ENCODE measurements around the gene MAP3K5. TPM values are rescaled to one million over a fixed set of nuclear protein-coding genes. Genes with fewer than 3 reads are reported as not detected.

MAP3K5 gene
- total RNA-seq, 1 experiment from 2014 or later = 2.1 TPM

DNA sequence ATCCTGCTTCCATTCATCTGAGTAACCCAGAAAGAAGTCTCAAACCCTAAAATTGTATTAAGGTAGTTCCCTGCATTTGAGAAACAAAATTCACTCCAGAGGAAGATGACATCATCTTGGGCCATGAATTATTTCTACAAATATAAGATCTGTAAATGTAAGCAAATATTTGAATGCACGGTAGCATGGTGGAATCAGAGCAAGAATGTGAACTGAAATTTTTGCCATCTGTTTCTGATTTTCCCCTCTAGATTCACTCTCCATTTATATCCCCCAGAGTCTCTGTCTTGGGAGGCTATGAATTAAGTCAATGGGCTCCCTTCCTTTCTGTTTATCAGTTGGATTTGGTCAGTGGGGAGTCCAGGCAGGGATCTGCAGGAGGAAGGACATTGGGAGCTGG is 5.8 kb upstream of the MAP3K5 start:
- intact Hi-C loops (cut with micrococcal nuclease; ENCODE audit: unreplicated experiment) = no loop called here
- H3K36me3 Mint-ChIP-seq (ENCODE audit: insufficient read depth, unreplicated experiment) = no peaks in the 10 kb centered on the region
- BruUV-seq (replicated peaks) = no TSS peak
- DNase-seq = no peak
- no peak overlapping the region for H3K4me3 Mint-ChIP-seq (ENCODE audit: unreplicated experiment)
- Histone ChIP-seq H3K4me1 (no peaks in the 10 kb centered on the region), H3K4me3 (ENCODE audit: low read depth, low read length) (no peak overlapping the region), H3K27me3 (replicated peaks; ENCODE audit: control insufficient read depth, insufficient read depth, low read length) (no peaks in the 10 kb centered on the region), H3K36me3 (ENCODE audit: control insufficient read depth, insufficient read depth, low read length) (no peaks in the 10 kb centered on the region), H3K9me3 (no peaks in the 10 kb centered on the region; the same call in 1 of the 2 replicates)
- H3K27ac Mint-ChIP-seq (ENCODE audit: unreplicated experiment) = no peak overlapping the region
- no peak for TF ChIP-seq CTCF (IDR thresholded peaks at IDR 0.05; ENCODE audit: insufficient read depth in 1 of 2, low read depth in 1 of 2, low read length in 1 of 2, severe bottlenecking in 1 of 2, unreplicated experiment in 1 of 2)
- CTCF ChIA-PET = no interaction called here
- POLR2A ChIA-PET = no interaction called here
- no peaks in the 10 kb centered on the region for H3K4me1 Mint-ChIP-seq (ENCODE audit: low read depth, unreplicated experiment)
- H3K9me3 Mint-ChIP-seq (ENCODE audit: unreplicated experiment) = no peaks in the 10 kb centered on the region
- no peaks in the 10 kb centered on the region for H3K27me3 Mint-ChIP-seq (ENCODE audit: insufficient read depth, unreplicated experiment)

- intact Hi-C loops (cut with micrococcal nuclease; ENCODE audit: unreplicated experiment) = no loop called here
- Histone ChIP-seq H3K9me3 (no peaks in the 10 kb centered on the region), H3K4me3 (ENCODE audit: low read depth, low read length) (no peak overlapping the region), H3K36me3 (ENCODE audit: control insufficient read depth, insufficient read depth, low read length) (no peaks in the 10 kb centered on the region), H3K4me1 (no peaks in the 10 kb centered on the region), H3K27me3 (replicated peaks; ENCODE audit: control insufficient read depth, insufficient read depth, low read length) (no peaks in the 10 kb centered on the region)
- H3K4me3 Mint-ChIP-seq (ENCODE audit: unreplicated experiment) = no peak overlapping the region
- BruUV-seq (replicated peaks) = no TSS peak
- H3K27ac Mint-ChIP-seq (ENCODE audit: unreplicated experiment) = no peak overlapping the region
- no peak for DNase-seq
- ChIA-PET CTCF (no interaction called here), POLR2A (no interaction called here)
- no peaks in the 10 kb centered on the region for H3K27me3 Mint-ChIP-seq (ENCODE audit: insufficient read depth, unreplicated experiment)
- no peak for TF ChIP-seq CTCF (IDR thresholded peaks at IDR 0.05; ENCODE audit: insufficient read depth in 1 of 2, low read depth in 1 of 2, low read length in 1 of 2, severe bottlenecking in 1 of 2, unreplicated experiment in 1 of 2)
- no peaks in the 10 kb centered on the region for H3K4me1 Mint-ChIP-seq (ENCODE audit: low read depth, unreplicated experiment)
- H3K9me3 Mint-ChIP-seq (ENCODE audit: unreplicated experiment) = no peaks in the 10 kb centered on the region
- H3K36me3 Mint-ChIP-seq (ENCODE audit: insufficient read depth, unreplicated experiment) = no peaks in the 10 kb centered on the region
Observed at GRCh38 chr6:136795996-136796395, 3.7 kb upstream of the MAP3K5 start.

DNA sequence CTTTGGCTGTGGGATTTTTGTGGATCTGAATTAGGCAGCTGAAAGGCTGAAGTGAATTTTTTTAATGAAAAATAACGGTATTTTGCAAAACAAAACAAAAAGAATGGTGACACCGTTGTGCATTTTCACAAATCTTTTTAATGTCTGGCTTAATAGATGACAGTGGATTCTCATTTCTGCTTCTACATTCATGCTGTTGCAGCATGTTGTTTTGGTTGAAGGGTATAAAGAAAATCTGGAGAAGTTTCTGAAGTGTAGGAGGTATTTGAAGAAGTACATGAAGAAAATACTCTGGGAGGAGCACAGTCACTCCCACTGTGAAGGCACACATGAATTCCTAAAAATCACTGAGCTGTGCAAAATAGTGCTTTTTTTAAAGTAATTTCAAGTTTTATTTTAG is 3.1 kb upstream of the MAP3K5 start:
- CTCF ChIA-PET = interaction anchor here (1.1 kb wide), 1 partner anchor 151 kb away, joined by 5 read pairs; no protein-coding TSS in a partner anchor
- H3K27me3 Mint-ChIP-seq (ENCODE audit: insufficient read depth, unreplicated experiment) = no peaks in the 10 kb centered on the region

More for the DNA sequence above, 3.1 kb upstream of the MAP3K5 start:
- Histone ChIP-seq H3K4me3 (ENCODE audit: low read depth, low read length) (no peak overlapping the region), H3K4me1 (no peaks in the 10 kb centered on the region), H3K36me3 (ENCODE audit: control insufficient read depth, insufficient read depth, low read length) (no peaks in the 10 kb centered on the region), H3K27me3 (replicated peaks; ENCODE audit: control insufficient read depth, insufficient read depth, low read length) (no peaks in the 10 kb centered on the region), H3K9me3 (no peaks in the 10 kb centered on the region)
- POLR2A ChIA-PET = no interaction called here
- no peak for TF ChIP-seq CTCF (IDR thresholded peaks at IDR 0.05; ENCODE audit: insufficient read depth in 1 of 2, low read depth in 1 of 2, low read length in 1 of 2, severe bottlenecking in 1 of 2, unreplicated experiment in 1 of 2)
- Mint-ChIP-seq H3K4me3 (ENCODE audit: unreplicated experiment) (no peak overlapping the region), H3K4me1 (ENCODE audit: low read depth, unreplicated experiment) (no peaks in the 10 kb centered on the region), H3K36me3 (ENCODE audit: insufficient read depth, unreplicated experiment) (no peaks in the 10 kb centered on the region), H3K9me3 (ENCODE audit: unreplicated experiment) (no peaks in the 10 kb centered on the region), H3K27ac (ENCODE audit: unreplicated experiment) (no peak overlapping the region)
- DNase-seq = no peak
- no TSS peak for BruUV-seq (replicated peaks)
- intact Hi-C loops (cut with micrococcal nuclease; ENCODE audit: unreplicated experiment) = no loop called here
